ENCODE results near the gene TM4SF5.

- TF ChIP-seq CTCF (IDR thresholded peaks at IDR 0.05) (no peak), ZNF423 (CRISPR knock-in tag; IDR thresholded peaks at IDR 0.05) (no peak), IRF2 (CRISPR knock-in tag; IDR thresholded peaks at IDR 0.05; ENCODE audit: borderline replicate concordance, low read depth) (no peak), ZNF281 (CRISPR knock-in tag; IDR thresholded peaks at IDR 0.05) (no peak), ZNF232 (CRISPR knock-in tag; IDR thresholded peaks at IDR 0.05) (no peak), GABPB1 (CRISPR knock-in tag; IDR thresholded peaks at IDR 0.05) (no peak), CREM (CRISPR knock-in tag; IDR thresholded peaks at IDR 0.05) (no peak), CREB1 (CRISPR knock-in tag; IDR thresholded peaks at IDR 0.05) (no peak)
These were observed 45.1 kb downstream of the TM4SF5 start for GRCh38 chr17:4816826-4817225.

Data from WTC11 (cell line).